SH-SY5Y (cell line): ENCODE measurements around the gene BHLHE40.

ENCODE experiments used
- GATA2 ChIP-seq: IDR thresholded peaks from 2 replicates; pipeline ENCODE4 v1.6.1; 2011; ENCODE audit warnings: mild to moderate bottlenecking, low read depth, low read length
- GATA3 ChIP-seq: IDR thresholded peaks from 2 replicates; pipeline ENCODE4 v1.6.1; 2011; ENCODE audit warnings: low read depth, mild to moderate bottlenecking, low read length, moderate library complexity

DNA sequence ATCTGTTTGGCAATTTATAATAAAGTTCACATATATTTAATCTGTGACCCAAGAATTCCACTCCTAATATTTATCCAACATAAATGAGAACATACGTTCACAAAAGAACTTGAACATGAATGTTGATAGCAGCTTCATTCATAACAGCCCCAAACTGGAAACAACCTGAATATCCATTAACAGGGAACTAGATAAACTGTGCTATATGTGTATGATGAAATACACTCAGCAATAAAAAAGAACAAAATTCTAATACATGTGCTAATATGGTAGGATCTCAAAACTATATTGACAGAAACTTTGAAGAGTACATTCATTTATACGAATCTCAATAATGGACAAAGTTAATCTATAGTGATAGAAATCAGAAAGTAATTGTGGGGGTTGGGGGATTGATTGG, 5.1 kb upstream of the BHLHE40 start:
- TF ChIP-seq GATA3 (no peak), GATA2 (no peak)
